ENCODE results near the gene TAF6. TPM values are rescaled to one million over a fixed set of nuclear protein-coding genes. Genes with fewer than 3 reads are reported as not detected.

Gene TAF6
- polyA plus RNA-seq, 3 donors: 65.4 to 69.4 (median 69.1) TPM

GRCh38 chr7:100105534-100105933 is 13.6 kb downstream of the TAF6 start:
- no peak for DNase-seq (ENCODE audit: extremely low read depth in 1 of 11, low read depth in 9 of 11, low spot score in 4 of 11)

- no peak for DNase-seq (ENCODE audit: extremely low read depth in 1 of 11, low read depth in 9 of 11, low spot score in 4 of 11)
Observed at GRCh38 chr7:100102950-100103840, 16.0 kb downstream of the TAF6 start.

- peak; percentile 87 to 98 (median 97) for DNase-seq (ENCODE audit: extremely low read depth in 1 of 11, low read depth in 9 of 11, low spot score in 4 of 11)
Observed at GRCh38 chr7:100101016-100101862, 17.9 kb downstream of the TAF6 start, which contains the start of the genes AP4M1 and MCM7. Gene AP4M1 (plus strand): TSS chr7:100101643. CDS start chr7:100101715, 72 bp downstream. Gene MCM7 (minus strand): TSS chr7:100101397. CDS start chr7:100101294, 103 bp downstream.

GRCh38 chr7:100100420-100101015 is 18.6 kb downstream of the TAF6 start:
- peak; percentile 88 to 96 (median 93) for DNase-seq (ENCODE audit: extremely low read depth in 1 of 11, low read depth in 9 of 11, low spot score in 4 of 11)

- DNase-seq (ENCODE audit: extremely low read depth in 1 of 11, low read depth in 9 of 11, low spot score in 4 of 11): no peak
Observed at GRCh38 chr7:100099452-100099851, 19.7 kb downstream of the TAF6 start.

- DNase-seq (ENCODE audit: extremely low read depth in 1 of 11, low read depth in 9 of 11, low spot score in 4 of 11): no peak
Observed at GRCh38 chr7:100098913-100099312, 20.2 kb downstream of the TAF6 start.

GRCh38 chr7:100095704-100096103 is 23.5 kb downstream of the TAF6 start:
- DNase-seq (ENCODE audit: extremely low read depth in 1 of 11, low read depth in 9 of 11, low spot score in 4 of 11): no peak

- no peak for DNase-seq (ENCODE audit: extremely low read depth in 1 of 11, low read depth in 9 of 11, low spot score in 4 of 11)
Observed at GRCh38 chr7:100095289-100095688, 23.9 kb downstream of the TAF6 start.

GRCh38 chr7:100093925-100094486 is 25.2 kb downstream of the TAF6 start:
- DNase-seq (ENCODE audit: extremely low read depth in 1 of 11, low read depth in 9 of 11, low spot score in 4 of 11): no peak

- DNase-seq (ENCODE audit: extremely low read depth in 1 of 11, low read depth in 9 of 11, low spot score in 4 of 11): no peak
Observed at GRCh38 chr7:100093498-100093897, 25.7 kb downstream of the TAF6 start.

- DNase-seq (ENCODE audit: extremely low read depth in 1 of 11, low read depth in 9 of 11, low spot score in 4 of 11): no peak
Observed at GRCh38 chr7:100093054-100093453, 26.1 kb downstream of the TAF6 start.

- DNase-seq (ENCODE audit: extremely low read depth in 1 of 11, low read depth in 9 of 11, low spot score in 4 of 11): no peak
Observed at GRCh38 chr7:100091411-100092181, 27.6 kb downstream of the TAF6 start.

GRCh38 chr7:100090527-100091410 is 28.4 kb downstream of the TAF6 start:
- DNase-seq (ENCODE audit: extremely low read depth in 1 of 11, low read depth in 9 of 11, low spot score in 4 of 11): no peak

GRCh38 chr7:100089458-100090196 is 29.5 kb downstream of the TAF6 start:
- no peak for DNase-seq (ENCODE audit: extremely low read depth in 1 of 11, low read depth in 9 of 11, low spot score in 4 of 11)

- peak in 8 of 11 donors; percentile 52 to 81 (median 76) for DNase-seq (ENCODE audit: extremely low read depth in 1 of 11, low read depth in 9 of 11, low spot score in 4 of 11)
Observed at GRCh38 chr7:100088621-100089457, 30.3 kb downstream of the TAF6 start, which contains the start of gene COPS6. Gene COPS6 (plus strand): TSS chr7:100088969. CDS start chr7:100088991, 22 bp downstream.

Data from renal cortex interstitium (tissue), 11 donors.